T-cell (primary cell): Measurements from ENCODE around the gene KRTAP5-1. TPM values are rescaled to one million over a fixed set of nuclear protein-coding genes. Genes with fewer than 3 reads are reported as not detected.

Source experiments
- ATAC-seq, 4 experiments: fragments of 200-7000 bp in 3 of 4; fragments of 150-1000 bp in 1 of 4; cut with Tn5 transposase; replicated peaks in 1 of 4; 1 replicate in 3 of 4; 2 replicates in 1 of 4; pipeline ENCODE4 v1.10.0; 2021; ENCODE audit warnings: moderate library complexity in 3 of 4, mild to moderate bottlenecking in 2 of 4, moderate number of reproducible peaks in 1 of 4
- CTCF ChIA-PET, 2 donors: fragments of 300-600 bp; sonication (Branson Sonifier 250); formaldehyde crosslinking; loops; one replicate each; lab custom pipeline; 2022; ENCODE audit warnings: antibody characterized with exemption in 2 of 2; lab: Charles Lee
- POLR2A ChIA-PET, 2 donors: fragments of 300-600 bp; sonication (Branson Sonifier 250); formaldehyde crosslinking; loops; one replicate each; lab custom pipeline; 2022; ENCODE audit warnings: antibody characterized with exemption in 2 of 2; lab: Charles Lee
- DNase-seq, 35 experiments: peaks; one replicate each; pipeline versions ENCODE4 v3.0.0 to v3.0.0-alpha.2; 2013 to 2023
- H3K27ac ChIP-seq: one replicate; pipeline ENCODE4 v1.5.1; 2013; ENCODE audit warnings: low read length
- H3K27me3 ChIP-seq, 2 experiments: replicated peaks in 1 of 2; 1 replicate in 1 of 2; 2 replicates in 1 of 2; pipeline versions ENCODE4 v1.6.1 to v1.7.0; 2013; ENCODE audit warnings: low read length in 1 of 2, mixed read lengths in 1 of 2; ENCODE audit not compliant: control insufficient read depth in 2 of 2, insufficient read depth in 2 of 2; ENCODE audit errors: extremely low read depth in 1 of 2
- H3K36me3 ChIP-seq, 2 donors: 1 replicate in 1 of 2; 2 replicates in 1 of 2; pipeline versions ENCODE4 v1.6.1 to v1.7.0; 2013; ENCODE audit warnings: low read length in 1 of 2; ENCODE audit not compliant: control insufficient read depth in 2 of 2, insufficient read depth in 1 of 2; ENCODE audit errors: extremely low read depth in 1 of 2
- H3K4me1 ChIP-seq, 2 experiments: 1 replicate in 1 of 2; 2 replicates in 1 of 2; pipeline versions ENCODE4 v1.6.1 to v1.7.0; 2013; ENCODE audit warnings: low read length in 2 of 2, mixed read lengths in 1 of 2; ENCODE audit not compliant: insufficient read depth in 2 of 2, control insufficient read depth in 1 of 2; ENCODE audit errors: extremely low read depth in 1 of 2
- H3K4me3 ChIP-seq, 2 donors: 1 replicate in 1 of 2; 2 replicates in 1 of 2; pipeline versions ENCODE4 v1.5.1 to v1.7.0; 2013; ENCODE audit warnings: mild to moderate bottlenecking in 2 of 2, low read length in 1 of 2, moderate library complexity in 1 of 2; ENCODE audit not compliant: control insufficient read depth in 1 of 2; ENCODE audit errors: extremely low read depth in 1 of 2
- H3K9me3 ChIP-seq: 2 replicates; pipeline ENCODE4 v1.7.0; 2013
- H3K27ac Mint-ChIP-seq, 2 donors: one replicate each; pipeline ENCODE4 v1.8.0; 2020 to 2021; ENCODE audit warnings: mild to moderate bottlenecking in 2 of 2, mixed read lengths in 2 of 2
- H3K27me3 Mint-ChIP-seq, 2 donors: one replicate each; pipeline ENCODE4 v1.8.0; 2021 to 2022; ENCODE audit warnings: mixed read lengths in 2 of 2
- H3K36me3 Mint-ChIP-seq: one replicate; pipeline ENCODE4 v1.8.0; 2021; ENCODE audit warnings: mixed read lengths
- H3K4me1 Mint-ChIP-seq, 3 donors: one replicate each; pipeline ENCODE4 v1.8.0; 2020 to 2022; ENCODE audit warnings: mixed read lengths in 3 of 3, mild to moderate bottlenecking in 1 of 3
- H3K4me3 Mint-ChIP-seq, 3 donors: one replicate each; pipeline ENCODE4 v1.8.0; 2020 to 2022; ENCODE audit warnings: mild to moderate bottlenecking in 3 of 3, mixed read lengths in 3 of 3, moderate library complexity in 3 of 3
- H3K9me3 Mint-ChIP-seq, 3 donors: one replicate each; pipeline ENCODE4 v1.8.0; 2020 to 2022; ENCODE audit warnings: mixed read lengths in 3 of 3
- WGBS: methylation state at CpG from one replicate; pipeline ENCODE4 v1.1.5; 2013; ENCODE audit warnings: missing lambda C conversion rate; ENCODE audit not compliant: insufficient coverage; 5-methylcytosine and 5-hydroxymethylcytosine counted together
- total RNA-seq, 35 experiments: library from RNA in 6 of 35; stranded (reverse) in 6 of 35; fragments of 120-200 nt in 1 of 35; gene quantifications; one replicate each; pipeline versions ENCODE4 v1.2.1 to v1.2.4 and lab custom pipeline; 2013 to 2026

Gene KRTAP5-1
- total RNA-seq, 5 donors from 2014 or later (not counting 1 experiment from before 2014, with no cell fraction given) = not detected

DNA sequence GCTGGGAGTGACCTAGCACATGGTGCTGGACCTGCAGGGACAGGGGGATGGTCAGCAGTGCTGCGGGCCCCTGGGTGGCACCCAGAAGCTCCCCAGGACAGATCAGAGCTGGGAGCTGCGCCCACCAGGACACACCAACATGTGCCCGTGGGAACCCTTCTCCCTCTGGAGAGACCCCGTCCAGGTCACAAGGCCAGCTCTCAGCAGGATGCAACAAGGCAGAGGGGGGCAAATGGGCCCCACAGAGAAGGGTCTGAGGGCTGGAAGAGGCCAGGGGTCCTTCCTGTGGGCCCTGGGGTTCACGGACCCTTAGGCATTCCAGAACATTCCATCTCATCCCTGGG lies 19.2 kb downstream of the KRTAP5-1 start:
- H3K27ac ChIP-seq = no peak overlapping the region
- H3K36me3 ChIP-seq = peaks cover 0 to 5% of the 10 kb centered on the region in 2 donors
- ChIA-PET CTCF (interaction anchor here in 1 of 2 donors (1.6 kb wide), 1 partner anchor 9 kb away, joined by 5 read pairs; no protein-coding TSS in a partner anchor), POLR2A (interaction anchor here in 1 of 2 donors (1.2 kb wide), 1 partner anchor 10 kb away, joined by 4 read pairs; no protein-coding TSS in a partner anchor)
- H3K27me3 ChIP-seq = peaks cover 0 to 27% of the 10 kb centered on the region in 2 experiments
- no peak overlapping the region for H3K4me3 Mint-ChIP-seq
- H3K4me1 ChIP-seq = peaks cover 6 to 52% of the 10 kb centered on the region in 2 experiments
- H3K9me3 ChIP-seq = no peaks in the 10 kb centered on the region
- peaks cover 0 to 1% of the 10 kb centered on the region in 2 donors for H3K27me3 Mint-ChIP-seq
- no peak overlapping the region for H3K27ac Mint-ChIP-seq
- H3K9me3 Mint-ChIP-seq = no peaks in the 10 kb centered on the region
- H3K4me1 Mint-ChIP-seq = peaks cover 15 to 22% (median 19%) of the 10 kb centered on the region in 3 donors
- ATAC-seq (no peak), DNase-seq (no peak)
- no peak overlapping the region for H3K4me3 ChIP-seq
- 88% methylated on average over 5 of the region's 5 CpGs for WGBS
- H3K36me3 Mint-ChIP-seq = peaks cover 3% of the 10 kb centered on the region

DNA sequence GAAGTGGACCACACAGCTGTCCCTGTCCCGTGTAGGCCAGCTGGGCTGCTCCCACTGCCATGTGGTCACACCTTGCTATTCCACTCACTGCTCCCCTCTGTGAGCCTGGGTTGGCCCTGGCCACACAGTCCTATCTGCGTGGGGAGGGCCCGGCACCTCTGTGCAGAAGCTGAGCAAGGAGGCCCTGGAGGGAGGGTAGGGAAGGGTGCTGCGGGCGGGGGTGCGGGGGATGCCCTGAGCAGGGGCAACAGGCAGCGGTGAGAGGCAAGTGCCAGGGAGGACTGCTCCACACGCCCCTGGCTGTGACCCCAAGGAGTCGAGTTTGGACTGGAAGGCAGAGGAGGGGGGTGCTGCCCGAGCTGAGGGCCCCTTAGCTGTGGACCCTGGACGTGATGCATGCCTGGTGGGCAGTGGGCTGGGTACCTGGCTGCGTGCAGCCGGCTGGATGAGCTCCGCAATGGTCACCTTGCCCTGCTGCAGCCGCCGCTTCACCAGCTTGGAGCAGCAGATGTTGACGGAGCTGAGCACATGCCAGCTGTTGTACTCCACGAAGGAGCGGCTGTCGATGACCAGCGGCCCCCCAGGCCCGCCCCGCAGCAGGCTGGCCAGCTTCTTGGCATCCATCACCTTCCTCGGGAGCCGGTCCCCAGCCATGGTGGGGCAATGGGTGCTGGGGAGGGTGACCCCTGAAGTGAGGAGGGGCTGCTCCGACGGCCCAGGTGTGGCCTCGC lies 19.7 kb downstream of the KRTAP5-1 start:
- peaks cover 3% of the 10 kb centered on the region for H3K36me3 Mint-ChIP-seq
- WGBS = 76% methylated on average over 16 of the region's 28 CpGs
- peaks cover 0 to 5% of the 10 kb centered on the region in 2 donors for H3K36me3 ChIP-seq
- H3K27me3 ChIP-seq = peaks cover 0 to 22% of the 10 kb centered on the region in 2 experiments
- DNase-seq (peak in 1 of 35 experiments; percentile 43), ATAC-seq (no peak)
- POLR2A ChIA-PET = interaction anchor here in 1 of 2 donors (1.2 kb wide), 1 partner anchor 9 kb away, joined by 4 read pairs; no protein-coding TSS in a partner anchor
- CTCF ChIA-PET = interaction anchor here in 1 of 2 donors (1.6 kb wide), 1 partner anchor 10 kb away, joined by 5 read pairs; no protein-coding TSS in a partner anchor
- no peak overlapping the region for H3K4me3 ChIP-seq
- no peak overlapping the region for H3K27ac ChIP-seq
- H3K4me1 Mint-ChIP-seq = peaks cover 11 to 16% (median 14%) of the 10 kb centered on the region in 3 donors
- H3K27me3 Mint-ChIP-seq = peaks cover 0 to 1% of the 10 kb centered on the region in 2 donors
- no peak overlapping the region for H3K27ac Mint-ChIP-seq
- peaks cover 3 to 47% of the 10 kb centered on the region in 2 experiments for H3K4me1 ChIP-seq
- H3K4me3 Mint-ChIP-seq = no peak overlapping the region
- no peaks in the 10 kb centered on the region for H3K9me3 ChIP-seq
- H3K9me3 Mint-ChIP-seq = no peaks in the 10 kb centered on the region

DNA sequence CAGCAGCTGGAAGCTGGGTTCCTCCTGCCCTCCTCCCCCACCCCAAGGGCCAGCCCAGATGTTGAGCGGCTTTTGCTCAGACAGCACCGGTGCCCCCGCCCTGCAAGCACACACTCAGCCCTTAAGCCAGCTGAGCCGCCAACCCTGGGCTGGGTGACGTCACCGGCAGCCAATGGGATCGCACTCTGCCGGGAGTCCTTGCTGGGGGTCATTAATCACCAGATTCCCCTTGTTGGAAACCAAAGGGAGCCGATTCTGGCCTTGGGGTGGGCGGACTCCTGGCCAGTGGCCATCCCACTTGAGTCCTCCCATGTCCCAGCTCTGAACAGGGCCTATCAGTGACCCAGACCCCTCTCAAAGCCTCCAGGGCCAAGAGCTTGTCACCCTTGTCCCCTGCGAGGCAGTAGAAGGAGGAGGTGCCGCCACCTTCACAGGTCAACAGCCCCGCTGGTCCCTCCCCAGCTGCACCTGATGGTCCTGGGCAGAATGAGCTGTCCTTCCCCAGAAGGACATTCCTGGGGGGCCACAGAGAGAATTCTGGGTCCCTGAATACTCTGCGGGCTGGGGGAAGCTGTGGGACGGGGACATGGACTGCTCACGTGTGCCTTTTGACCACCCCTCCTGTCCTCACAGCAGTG lies 20.4 kb downstream of the KRTAP5-1 start:
- Mint-ChIP-seq H3K27me3 (peaks cover 0 to 1% of the 10 kb centered on the region in 2 donors), H3K27ac (no peak overlapping the region), H3K4me3 (no peak overlapping the region), H3K36me3 (peaks cover 3% of the 10 kb centered on the region), H3K4me1 (peaks cover 6 to 11% (median 10%) of the 10 kb centered on the region in 3 donors), H3K9me3 (no peaks in the 10 kb centered on the region)
- POLR2A ChIA-PET = interaction anchor here in 1 of 2 donors (0.6 kb wide), 1 partner anchor 741 kb away, joined by 3 read pairs; no protein-coding TSS in a partner anchor
- Histone ChIP-seq H3K27ac (no peak overlapping the region), H3K4me1 (peaks cover under 1 to 40% of the 10 kb centered on the region in 2 experiments), H3K9me3 (no peaks in the 10 kb centered on the region), H3K4me3 (no peak overlapping the region), H3K27me3 (peaks cover 0 to 18% of the 10 kb centered on the region in 2 experiments), H3K36me3 (peaks cover 0 to 5% of the 10 kb centered on the region in 2 donors)
- CTCF ChIA-PET = interaction anchor here (0.8 to 1.6 kb wide), 2 partner anchors 10 to 20 kb away, joined by 3 to 5 read pairs; no protein-coding TSS in a partner anchor
- ATAC-seq (no peak), DNase-seq (peak in 3 of 35 experiments; percentile 33 to 52 (median 44))
- 51% methylated on average over 15 of the region's 16 CpGs for WGBS

DNA sequence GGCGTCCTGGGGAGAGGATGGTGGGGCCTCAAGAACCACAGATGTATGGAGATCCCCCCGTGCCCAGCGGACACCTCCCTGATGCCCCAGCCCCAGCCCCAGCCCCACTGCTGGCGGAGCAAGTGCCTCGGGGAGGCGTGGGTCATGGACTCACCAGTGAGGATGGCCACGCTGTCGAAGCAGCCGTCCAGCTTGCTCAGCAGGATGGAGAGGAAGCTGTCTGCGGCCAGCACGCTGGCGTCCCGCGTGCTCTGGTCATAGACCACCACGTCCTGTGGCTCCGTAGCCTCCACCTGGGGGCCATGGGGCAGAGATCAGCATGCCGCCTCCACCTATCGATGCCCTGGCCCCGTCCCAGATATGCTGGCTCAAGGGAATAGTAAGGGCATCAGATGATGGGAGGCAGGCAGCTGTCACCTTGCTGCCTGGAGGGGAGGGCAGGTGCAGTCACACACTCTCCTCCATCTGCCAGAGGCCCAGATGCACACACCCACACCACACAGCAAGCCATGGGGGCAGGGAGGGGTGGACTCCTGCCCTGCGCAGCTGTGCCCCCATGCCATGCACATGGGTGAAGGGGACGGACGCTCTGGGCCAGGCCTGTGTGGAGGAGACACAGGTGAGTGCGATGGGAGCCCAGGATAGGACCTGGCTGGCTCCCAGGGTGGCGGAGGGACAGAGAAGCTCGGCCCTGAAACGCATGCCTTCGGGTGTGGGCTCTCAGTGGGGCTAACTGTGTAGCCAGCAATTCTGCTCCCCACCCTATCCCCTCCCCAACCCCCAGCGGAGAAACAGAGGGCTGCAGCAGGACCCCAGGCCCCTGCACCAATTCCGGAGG lies 21.2 kb downstream of the KRTAP5-1 start:
- Histone ChIP-seq H3K4me3 (no peak overlapping the region), H3K27me3 (peaks cover 0 to 18% of the 10 kb centered on the region in 2 experiments), H3K27ac (no peak overlapping the region), H3K4me1 (peaks cover 0 to 33% of the 10 kb centered on the region in 2 experiments), H3K9me3 (no peaks in the 10 kb centered on the region), H3K36me3 (peaks cover 0 to 5% of the 10 kb centered on the region in 2 donors)
- CTCF ChIA-PET = interaction anchor here in 1 of 2 donors (0.8 kb wide), 1 partner anchor 19 kb away, joined by 3 read pairs; no protein-coding TSS in a partner anchor
- Mint-ChIP-seq H3K36me3 (peaks cover 3% of the 10 kb centered on the region), H3K9me3 (no peaks in the 10 kb centered on the region), H3K27ac (no peak overlapping the region), H3K4me3 (no peak overlapping the region), H3K27me3 (no peaks in the 10 kb centered on the region), H3K4me1 (peaks cover 1 to 6% (median 4%) of the 10 kb centered on the region in 3 donors)
- POLR2A ChIA-PET = interaction anchor here in 1 of 2 donors (0.6 to 0.7 kb wide), 2 partner anchors 11 to 742 kb away, joined by 3 read pairs; no protein-coding TSS in a partner anchor
- DNase-seq (peak in 2 of 35 experiments; percentile 13 to 23), ATAC-seq (no peak)
- WGBS = 85% methylated on average over 22 of the region's 29 CpGs

DNA sequence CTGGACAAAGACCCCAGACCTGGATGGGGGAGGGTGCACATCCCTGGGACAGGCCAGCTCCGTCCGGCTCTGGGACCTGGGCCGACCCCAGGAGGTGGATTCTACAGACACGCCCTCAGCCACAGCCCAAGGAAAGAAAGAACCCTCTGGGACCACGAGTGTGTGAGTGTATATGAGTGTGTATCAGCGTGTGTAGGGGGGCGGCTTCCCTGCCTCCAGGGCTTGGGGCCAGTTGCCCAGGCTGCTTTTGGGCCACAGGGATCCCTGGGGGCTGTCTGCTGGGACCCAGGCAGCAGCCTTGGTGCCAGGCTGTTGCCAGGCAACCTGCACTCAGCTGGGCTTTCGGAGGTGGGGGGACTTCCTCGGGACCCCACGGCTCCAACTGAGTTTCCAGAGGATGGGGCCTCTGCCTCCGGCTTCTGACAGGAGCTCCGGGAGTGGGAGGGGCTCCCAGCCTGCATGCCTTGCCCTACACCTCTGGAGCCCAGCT lies 21.9 kb downstream of the KRTAP5-1 start:
- 77% methylated on average over 10 of the region's 12 CpGs for WGBS
- no peak overlapping the region for H3K4me3 ChIP-seq
- Mint-ChIP-seq H3K4me1 (peaks cover 0 to 5% (median 2%) of the 10 kb centered on the region in 3 donors), H3K36me3 (peaks cover 3% of the 10 kb centered on the region), H3K27ac (no peak overlapping the region), H3K9me3 (no peaks in the 10 kb centered on the region), H3K4me3 (peak overlapping the region in 1 of 3 donors; percentile 16), H3K27me3 (no peaks in the 10 kb centered on the region)
- POLR2A ChIA-PET = interaction anchor here in 1 of 2 donors (0.7 kb wide), 1 partner anchor 11 kb away, joined by 3 read pairs; no protein-coding TSS in a partner anchor
- peaks cover 0 to 26% of the 10 kb centered on the region in 2 experiments for H3K4me1 ChIP-seq
- CTCF ChIA-PET = no interaction called here
- H3K9me3 ChIP-seq = no peaks in the 10 kb centered on the region
- no peak overlapping the region for H3K27ac ChIP-seq
- no peak for DNase-seq
- no peak for ATAC-seq
- H3K36me3 ChIP-seq = peaks cover 0 to 5% of the 10 kb centered on the region in 2 donors
- peaks cover 0 to 18% of the 10 kb centered on the region in 2 experiments for H3K27me3 ChIP-seq
